ENCODE results near the gene EFNA5. TPM values are rescaled to one million over a fixed set of nuclear protein-coding genes. Genes with fewer than 3 reads are reported as not detected.
A peak's percentile ranks its signal among the peaks of the same experiment; 100 is the strongest.

EFNA5 gene
- total RNA-seq, 2 donors from 2014 or later: 9.7 to 11.1 TPM

DNA sequence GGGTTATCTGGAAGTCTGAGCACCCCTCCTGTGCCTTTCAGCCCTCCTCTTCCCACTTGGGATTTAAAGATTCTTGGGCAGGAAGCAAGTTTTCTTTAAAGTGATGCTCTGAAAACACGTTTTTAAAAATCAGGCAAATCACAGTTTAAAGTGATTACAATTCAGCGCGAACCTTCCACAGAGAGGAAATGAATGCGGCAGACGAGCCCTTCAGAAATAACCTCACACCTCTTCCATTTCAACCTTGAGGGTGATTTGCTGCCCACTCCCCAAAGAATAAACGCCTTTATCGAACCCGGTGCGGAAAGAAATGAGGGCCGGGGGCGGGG, 2.3 kb upstream of the EFNA5 start:
- peaks cover 7% of the 10 kb centered on the region for H3K27me3 ChIP-seq
- intact Hi-C loops (cut with DNase I): no loop called here

DNA sequence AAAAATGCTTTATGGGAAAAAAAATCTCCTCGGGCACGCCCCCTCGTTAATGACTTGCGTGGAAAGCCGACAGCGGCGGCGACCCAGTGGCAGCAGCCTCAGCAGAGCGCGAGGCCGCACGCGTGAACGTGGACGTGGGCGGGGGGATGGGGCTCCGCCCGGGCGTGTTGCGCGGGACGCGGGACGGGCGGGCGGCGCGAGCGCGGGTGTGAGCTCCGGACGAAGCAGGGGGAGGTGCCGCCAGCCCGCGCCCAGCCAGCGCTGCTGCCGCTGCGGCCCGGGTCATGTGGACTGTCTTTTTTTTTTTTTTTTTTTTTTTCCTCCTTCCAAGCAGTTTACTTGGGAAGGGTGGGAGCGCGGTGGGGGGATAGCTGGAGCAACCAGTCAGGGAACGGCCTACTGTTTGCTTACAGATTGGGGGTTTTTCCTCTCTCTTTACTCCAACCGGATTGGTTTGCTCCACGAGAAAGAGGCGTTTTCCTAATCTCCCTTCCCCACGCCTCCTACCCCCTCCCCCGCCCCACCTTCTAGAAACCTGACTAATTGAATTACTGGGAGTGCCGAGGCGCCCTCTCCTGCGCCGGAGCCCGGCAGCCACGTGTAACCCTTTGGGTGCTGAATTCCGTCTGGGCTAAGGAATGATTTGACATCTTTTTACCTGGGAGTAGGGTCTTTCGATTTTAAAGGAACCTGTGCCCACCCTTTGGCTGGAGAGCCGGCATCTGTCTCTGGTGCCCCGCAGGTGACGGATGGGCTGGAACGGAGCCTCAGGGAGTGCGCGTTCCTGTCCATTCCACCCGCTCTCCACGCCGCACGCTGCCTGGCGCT, 1.7 kb upstream of the EFNA5 start:
- Histone ChIP-seq H3K4me1 (no peaks in the 10 kb centered on the region), H3K27ac (peak overlapping the region; percentile 68), H3K27me3 (peaks cover 7% of the 10 kb centered on the region), H3K9me3 (no peaks in the 10 kb centered on the region), H3K9ac (ENCODE audit: low read depth in 2 of 2, low read length in 2 of 2) (peak overlapping the region in 1 of 2 donors; percentile 61), H3K4me3 (peak overlapping the region; percentile 59), H3K36me3 (no peaks in the 10 kb centered on the region)
- intact Hi-C loops (cut with DNase I): no loop called here
- DNase-seq: peak; percentile 86
- TF ChIP-seq, protein P1, sequence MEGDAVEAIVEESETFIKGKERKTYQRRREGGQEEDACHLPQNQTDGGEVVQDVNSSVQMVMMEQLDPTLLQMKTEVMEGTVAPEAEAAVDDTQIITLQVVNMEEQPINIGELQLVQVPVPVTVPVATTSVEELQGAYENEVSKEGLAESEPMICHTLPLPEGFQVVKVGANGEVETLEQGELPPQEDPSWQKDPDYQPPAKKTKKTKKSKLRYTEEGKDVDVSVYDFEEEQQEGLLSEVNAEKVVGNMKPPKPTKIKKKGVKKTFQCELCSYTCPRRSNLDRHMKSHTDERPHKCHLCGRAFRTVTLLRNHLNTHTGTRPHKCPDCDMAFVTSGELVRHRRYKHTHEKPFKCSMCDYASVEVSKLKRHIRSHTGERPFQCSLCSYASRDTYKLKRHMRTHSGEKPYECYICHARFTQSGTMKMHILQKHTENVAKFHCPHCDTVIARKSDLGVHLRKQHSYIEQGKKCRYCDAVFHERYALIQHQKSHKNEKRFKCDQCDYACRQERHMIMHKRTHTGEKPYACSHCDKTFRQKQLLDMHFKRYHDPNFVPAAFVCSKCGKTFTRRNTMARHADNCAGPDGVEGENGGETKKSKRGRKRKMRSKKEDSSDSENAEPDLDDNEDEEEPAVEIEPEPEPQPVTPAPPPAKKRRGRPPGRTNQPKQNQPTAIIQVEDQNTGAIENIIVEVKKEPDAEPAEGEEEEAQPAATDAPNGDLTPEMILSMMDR (IDR thresholded peaks at IDR 0.05): no peak

More for the DNA sequence above, 2.3 kb upstream of the EFNA5 start:
- H3K4me3 ChIP-seq: peak overlapping the region; percentile 59
- H3K9me3 ChIP-seq: no peaks in the 10 kb centered on the region
- H3K4me1 ChIP-seq: no peaks in the 10 kb centered on the region
- H3K36me3 ChIP-seq: no peaks in the 10 kb centered on the region
- DNase-seq: no peak
- peak overlapping the region; percentile 68 for H3K27ac ChIP-seq
- TF ChIP-seq, protein P1 (IDR thresholded peaks at IDR 0.05): no peak
- H3K9ac ChIP-seq (ENCODE audit: low read depth in 2 of 2, low read length in 2 of 2): peak overlapping the region; percentile 52 to 77

DNA sequence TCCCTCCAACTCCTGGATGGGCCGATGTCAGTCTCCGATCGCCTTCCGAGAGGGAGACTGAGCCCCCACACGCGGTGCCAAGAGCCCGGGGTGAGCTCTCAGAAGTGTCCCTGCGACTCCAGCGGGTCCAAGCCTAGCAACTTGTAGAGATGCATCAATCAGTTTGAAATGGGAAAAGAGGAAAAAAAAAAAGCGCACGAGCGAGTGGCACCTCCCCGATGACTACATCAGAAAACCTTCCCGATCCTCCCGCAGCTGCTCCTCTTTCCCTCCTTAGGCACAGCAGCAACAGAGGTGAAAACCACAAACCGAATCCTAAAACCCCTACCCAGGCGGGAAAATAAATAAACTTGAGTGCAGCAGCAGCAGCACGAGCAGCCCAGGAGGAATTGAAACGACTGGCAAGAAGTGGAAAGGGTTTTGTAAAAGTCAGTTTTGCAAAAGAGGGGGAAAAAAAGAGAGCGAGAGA, 1.0 kb upstream of the EFNA5 start:
- Histone ChIP-seq H3K4me3 (peak overlapping the region; percentile 59), H3K36me3 (no peaks in the 10 kb centered on the region), H3K9me3 (no peaks in the 10 kb centered on the region), H3K9ac (ENCODE audit: low read depth in 2 of 2, low read length in 2 of 2) (peak overlapping the region; percentile 60 to 61), H3K27me3 (peaks cover 7% of the 10 kb centered on the region), H3K4me1 (no peaks in the 10 kb centered on the region), H3K27ac (peak overlapping the region; percentile 35)
- intact Hi-C loops (cut with DNase I): no loop called here
- DNase-seq: no peak
- TF ChIP-seq, protein P1 (IDR thresholded peaks at IDR 0.05): no peak

DNA sequence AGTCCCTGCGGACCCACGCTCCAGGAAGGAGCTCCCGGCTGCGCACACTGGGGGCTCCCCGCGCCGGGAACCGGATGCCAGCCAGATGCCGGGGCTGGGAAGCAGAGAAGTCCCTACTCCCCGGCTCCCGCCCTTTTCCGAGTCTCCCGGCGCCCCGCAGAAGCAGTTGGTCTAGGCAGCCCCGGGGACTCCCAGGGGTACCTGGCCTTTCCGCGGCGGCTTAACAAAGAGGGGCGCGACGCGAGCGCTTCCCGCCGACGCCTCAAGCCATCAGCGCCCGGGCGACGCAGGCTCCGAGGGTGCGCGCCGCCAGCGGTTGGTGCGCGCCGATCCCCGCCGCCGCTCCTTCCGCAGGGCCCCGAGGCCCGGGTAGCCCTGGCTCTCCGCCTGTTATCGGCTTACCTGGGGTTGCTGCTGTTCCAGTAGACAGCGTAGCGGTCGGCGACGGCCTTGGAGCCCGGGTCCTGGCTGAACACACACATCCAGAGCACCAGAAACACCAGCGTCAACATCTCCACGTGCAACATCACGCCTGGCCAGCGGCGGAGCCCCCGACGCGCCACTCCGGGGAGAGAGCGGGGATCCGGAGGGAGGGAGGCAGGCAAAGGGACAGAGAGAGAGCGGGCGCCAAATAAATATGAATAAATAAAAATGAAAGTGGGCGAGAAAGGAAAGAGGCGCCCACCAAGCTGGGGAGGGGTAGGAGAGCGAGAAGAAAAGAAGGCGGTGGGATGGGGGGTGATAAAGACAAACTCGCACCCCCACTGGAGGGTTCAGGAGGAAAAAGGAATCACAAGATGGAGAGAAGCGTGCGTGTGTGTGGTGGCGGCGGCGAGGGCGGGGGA, 428 bp downstream of the EFNA5 start:
- H3K9me3 ChIP-seq: no peaks in the 10 kb centered on the region
- no peaks in the 10 kb centered on the region for H3K36me3 ChIP-seq
- peak overlapping the region; percentile 18 for H3K27ac ChIP-seq
- TF ChIP-seq, protein P1 (IDR thresholded peaks at IDR 0.05): no peak
- H3K4me3 ChIP-seq: peak overlapping the region; percentile 59
- peak; percentile 40 for DNase-seq
- H3K27me3 ChIP-seq: peaks cover 7% of the 10 kb centered on the region
- H3K9ac ChIP-seq (ENCODE audit: low read depth in 2 of 2, low read length in 2 of 2): peak overlapping the region; percentile 60 to 70
- no peaks in the 10 kb centered on the region for H3K4me1 ChIP-seq
- intact Hi-C loops (cut with DNase I): no loop called here

Data from colonic mucosa (tissue), 4 donors.